NB4 (cell line): ENCODE measurements around the gene ZNHIT2.

ENCODE experiments used
- DNase-seq: peaks from one replicate; pipeline ENCODE4 v3.0.0; 2010; ENCODE audit warnings: low read depth
- H3K4me3 ChIP-seq: one replicate; pipeline ENCODE4 v1.5.1; 2011; ENCODE audit warnings: mild to moderate bottlenecking, low read depth, low read length, moderate library complexity
- MYC ChIP-seq: IDR thresholded peaks from 2 replicates; pipeline ENCODE4 v1.6.1; 2011; ENCODE audit warnings: low read depth, low read length
- POLR2A ChIP-seq: IDR thresholded peaks from 2 replicates; pipeline ENCODE4 v1.6.1; 2011; ENCODE audit warnings: mild to moderate bottlenecking; ENCODE audit not compliant: insufficient read length; ENCODE audit errors: extremely low read depth
- TF ChIP-seq, protein P1 (sequence below): IDR thresholded peaks from 2 replicates; pipeline ENCODE4 v1.6.1; 2011; ENCODE audit warnings: low read depth, low read length
- TF ChIP-seq, protein P2 (sequence below): IDR thresholded peaks from one replicate; pipeline ENCODE4 v1.5.1; 2012; ENCODE audit warnings: low read depth, low read length

ZNHIT2 gene

DNA sequence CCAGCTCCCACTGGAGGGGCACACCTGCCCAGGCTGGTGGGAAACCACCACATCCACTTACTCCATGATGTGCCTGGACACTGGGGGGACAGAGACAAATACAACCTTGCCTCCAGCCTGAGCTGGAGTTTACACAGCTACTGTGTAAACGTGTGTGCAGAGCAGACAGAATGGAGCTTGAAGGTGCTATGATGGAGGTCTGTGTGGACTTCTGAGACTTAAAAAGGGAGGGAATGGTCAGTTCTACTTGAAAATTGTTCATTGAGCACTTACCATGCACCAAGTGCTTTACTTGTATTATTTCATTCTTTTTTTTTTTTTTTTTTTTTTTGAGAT is 44.9 kb downstream of the ZNHIT2 start:
- DNase-seq, result no peak
- H3K4me3 ChIP-seq, result no peak overlapping the region
- TF ChIP-seq POLR2A (no peak), MYC (no peak)

- DNase-seq, result no peak
- H3K4me3 ChIP-seq, result no peak overlapping the region
- TF ChIP-seq, protein P1, sequence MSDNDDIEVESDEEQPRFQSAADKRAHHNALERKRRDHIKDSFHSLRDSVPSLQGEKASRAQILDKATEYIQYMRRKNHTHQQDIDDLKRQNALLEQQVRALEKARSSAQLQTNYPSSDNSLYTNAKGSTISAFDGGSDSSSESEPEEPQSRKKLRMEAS, result no peak
- TF ChIP-seq POLR2A, result no peak
- no peak for TF ChIP-seq MYC
- TF ChIP-seq, protein P2, sequence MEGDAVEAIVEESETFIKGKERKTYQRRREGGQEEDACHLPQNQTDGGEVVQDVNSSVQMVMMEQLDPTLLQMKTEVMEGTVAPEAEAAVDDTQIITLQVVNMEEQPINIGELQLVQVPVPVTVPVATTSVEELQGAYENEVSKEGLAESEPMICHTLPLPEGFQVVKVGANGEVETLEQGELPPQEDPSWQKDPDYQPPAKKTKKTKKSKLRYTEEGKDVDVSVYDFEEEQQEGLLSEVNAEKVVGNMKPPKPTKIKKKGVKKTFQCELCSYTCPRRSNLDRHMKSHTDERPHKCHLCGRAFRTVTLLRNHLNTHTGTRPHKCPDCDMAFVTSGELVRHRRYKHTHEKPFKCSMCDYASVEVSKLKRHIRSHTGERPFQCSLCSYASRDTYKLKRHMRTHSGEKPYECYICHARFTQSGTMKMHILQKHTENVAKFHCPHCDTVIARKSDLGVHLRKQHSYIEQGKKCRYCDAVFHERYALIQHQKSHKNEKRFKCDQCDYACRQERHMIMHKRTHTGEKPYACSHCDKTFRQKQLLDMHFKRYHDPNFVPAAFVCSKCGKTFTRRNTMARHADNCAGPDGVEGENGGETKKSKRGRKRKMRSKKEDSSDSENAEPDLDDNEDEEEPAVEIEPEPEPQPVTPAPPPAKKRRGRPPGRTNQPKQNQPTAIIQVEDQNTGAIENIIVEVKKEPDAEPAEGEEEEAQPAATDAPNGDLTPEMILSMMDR, result no peak
Measured at GRCh38 chr11:65071907-65072630, 45.4 kb downstream of the ZNHIT2 start.

GRCh38 chr11:65069217-65069616 is 48.3 kb downstream of the ZNHIT2 start:
- TF ChIP-seq MYC, result no peak
- TF ChIP-seq POLR2A, result no peak
- TF ChIP-seq, protein P2, result no peak
- TF ChIP-seq, protein P1, result no peak
- peak; percentile 89 for DNase-seq

GRCh38 chr11:65067446-65067845 is 50.1 kb downstream of the ZNHIT2 start:
- DNase-seq, result no peak
- H3K4me3 ChIP-seq, result no peak overlapping the region
- TF ChIP-seq, protein P2, result no peak
- no peak for TF ChIP-seq POLR2A
- TF ChIP-seq, protein P1, result no peak
- TF ChIP-seq MYC, result no peak

More at GRCh38 chr11:65069217-65069616, 48.3 kb downstream of the ZNHIT2 start:
- no peak overlapping the region for H3K4me3 ChIP-seq

GRCh38 chr11:65066805-65067291 is 50.7 kb downstream of the ZNHIT2 start:
- TF ChIP-seq, protein P1, result no peak
- no peak for TF ChIP-seq POLR2A
- no peak for DNase-seq
- H3K4me3 ChIP-seq, result no peak overlapping the region
